ENCODE measurements around the gene WDR70.
"Not testable (repeated sequence)": the region's sequence is repeated elsewhere in the genome, so short reads cannot be mapped to it uniquely, and the experiment has no call there.

The WDR70 gene

DNA sequence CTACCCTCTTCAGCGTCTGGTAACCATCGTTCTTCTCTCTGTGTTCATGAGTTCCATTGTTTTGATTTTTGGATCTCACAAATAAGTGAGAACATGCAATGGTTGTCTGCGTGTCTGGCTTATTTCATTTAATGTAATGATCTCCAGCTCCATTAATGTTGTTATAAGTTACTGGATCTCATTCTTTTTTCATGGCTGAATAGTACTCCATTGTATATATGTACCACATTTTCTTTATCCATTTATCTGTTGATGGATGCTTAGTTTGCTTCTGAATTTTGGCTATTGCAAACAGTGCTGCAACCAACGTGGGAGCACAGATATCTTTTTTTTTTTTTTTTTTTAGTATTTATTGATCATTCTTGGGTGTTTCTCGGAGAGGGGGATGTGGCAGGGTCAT, 139.2 kb downstream of the WDR70 start:
- not testable (repeated sequence) for DNase-seq

GRCh38 chr5:37519304-37519703, 140.2 kb downstream of the WDR70 start:
- DNase-seq = no peak

DNA sequence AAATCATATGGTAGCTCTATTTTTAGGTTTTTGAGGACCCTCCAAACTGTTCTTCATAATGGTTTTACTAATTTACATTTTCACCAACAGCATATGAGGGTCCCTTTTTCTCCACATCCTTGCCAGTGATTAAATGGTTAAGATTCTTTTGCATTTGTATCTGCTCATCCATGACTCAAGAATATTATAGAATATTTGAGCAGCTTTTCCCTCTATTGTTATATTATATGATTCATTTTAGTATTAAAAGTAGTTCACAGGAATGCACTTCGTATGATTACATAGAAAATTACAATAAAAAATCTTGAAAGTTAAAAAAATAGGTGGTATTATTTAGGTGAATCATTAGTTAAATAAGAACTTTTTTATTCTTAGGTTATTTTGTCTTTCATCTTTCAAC, 140.7 kb downstream of the WDR70 start:
- no peak for DNase-seq

DNA sequence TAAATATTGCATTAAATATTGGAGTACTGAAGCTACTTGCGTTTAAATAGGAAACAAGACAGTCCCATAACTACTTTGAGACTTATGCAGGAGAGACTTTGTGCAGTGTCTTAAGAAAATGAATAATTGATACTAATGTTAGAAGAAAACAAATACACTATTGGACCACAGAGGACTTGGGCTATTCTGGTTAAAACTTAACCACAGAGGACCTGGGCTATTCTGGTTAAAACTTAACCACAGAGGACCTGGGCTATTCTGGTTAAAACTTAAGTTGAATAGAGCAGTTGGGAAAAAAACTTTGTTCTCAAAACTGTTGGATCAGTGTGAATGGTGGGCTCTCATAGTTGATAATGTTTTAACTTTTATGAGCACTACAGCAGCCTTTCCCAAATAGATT, 141.7 kb downstream of the WDR70 start:
- no peak for DNase-seq

DNA sequence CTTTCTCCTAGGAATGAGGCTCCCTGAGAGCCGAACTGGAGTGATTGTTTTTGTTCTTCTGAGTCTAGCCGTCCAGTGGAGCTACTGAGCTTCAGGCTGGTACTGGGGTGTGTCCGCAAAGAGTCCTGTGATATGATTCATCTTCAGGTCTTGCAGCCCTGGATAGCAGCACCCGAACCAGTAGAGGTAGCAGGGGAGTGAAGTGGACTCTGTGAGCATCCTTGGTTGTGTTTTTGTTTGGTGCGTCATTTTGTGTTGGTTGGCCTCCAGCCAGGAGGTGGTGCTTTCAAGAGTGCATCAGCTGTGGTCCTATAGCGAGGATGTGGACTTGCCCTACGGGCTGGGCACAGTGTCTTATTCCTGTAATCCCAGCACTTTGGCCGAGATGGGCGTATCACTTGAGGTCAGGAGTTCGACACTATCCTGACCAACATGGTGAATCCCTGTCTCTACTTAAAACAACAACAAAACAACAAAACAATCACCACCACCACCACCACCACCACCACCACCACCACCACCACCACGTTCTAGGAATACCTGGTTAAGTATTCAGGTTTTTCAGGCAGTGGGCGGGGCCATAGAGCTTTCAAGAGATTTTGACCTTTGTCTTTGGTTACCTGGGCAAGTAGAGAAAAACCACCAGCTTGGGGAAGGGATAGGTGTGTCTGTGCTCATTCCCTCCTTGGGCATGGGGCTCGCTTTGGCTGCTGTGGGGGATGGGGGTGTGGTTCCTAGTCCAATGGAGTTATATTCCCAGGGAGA, 154.0 kb downstream of the WDR70 start:
- no peak for DNase-seq

- no peak for DNase-seq
Measured at GRCh38 chr5:37533851-37534250, 154.7 kb downstream of the WDR70 start.

DNA sequence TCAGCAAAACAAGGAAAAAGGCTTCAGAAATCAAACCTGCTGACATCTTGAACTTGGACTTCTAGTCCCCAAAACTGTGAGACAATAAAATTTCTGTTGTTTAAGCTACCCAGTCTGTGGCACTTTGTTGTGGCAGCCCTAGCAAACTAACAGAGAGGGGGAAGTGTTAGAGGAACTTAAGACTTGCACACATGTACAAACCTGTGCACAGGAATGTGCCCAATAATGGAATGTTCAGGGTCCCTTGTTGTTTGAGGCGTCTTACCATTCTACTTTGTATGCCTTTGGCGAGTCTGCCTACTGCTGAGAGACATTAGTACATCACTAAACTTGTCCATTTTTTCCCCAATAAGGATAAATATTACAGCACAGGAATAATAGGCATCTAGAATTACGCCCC, 160.3 kb downstream of the WDR70 start:
- no peak for DNase-seq

DNA sequence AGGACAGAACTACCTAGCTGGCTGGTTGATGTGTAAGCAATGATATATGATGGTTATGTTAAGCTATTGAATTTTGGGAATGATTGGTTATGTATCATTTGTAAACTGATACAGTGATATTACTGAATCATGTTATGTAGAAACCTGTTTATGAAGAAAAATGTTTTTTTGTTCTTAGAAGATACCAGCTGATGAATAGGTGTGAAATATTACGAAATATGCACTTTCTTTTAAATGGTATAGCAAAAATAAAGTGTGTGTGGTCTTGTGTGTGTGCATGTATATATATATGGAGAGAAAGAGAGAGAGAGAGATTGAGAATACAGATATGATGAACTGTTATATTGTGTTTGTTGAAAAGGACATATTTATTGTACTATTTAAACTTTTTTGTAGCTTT, 164.1 kb downstream of the WDR70 start:
- DNase-seq = no peak

DNA sequence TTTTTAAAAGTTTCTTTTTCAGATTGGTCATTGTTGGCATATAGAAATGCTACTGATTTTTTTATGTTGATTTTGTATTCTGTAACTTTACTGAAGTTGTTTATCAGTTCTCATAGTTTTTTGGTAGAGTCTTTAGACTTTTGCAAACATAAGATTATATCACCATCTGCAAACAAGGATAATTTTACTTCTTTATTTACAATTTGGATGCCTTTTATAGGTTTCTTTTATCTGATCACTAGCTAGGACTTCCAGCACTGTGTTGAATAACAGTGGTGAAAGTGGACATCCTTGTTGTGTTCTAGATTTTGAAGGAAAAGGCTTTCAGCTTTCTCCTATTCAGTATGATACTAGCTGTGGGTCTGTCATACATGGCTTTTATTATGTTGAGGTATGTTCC, 170.3 kb downstream of the WDR70 start:
- DNase-seq = no peak

DNA sequence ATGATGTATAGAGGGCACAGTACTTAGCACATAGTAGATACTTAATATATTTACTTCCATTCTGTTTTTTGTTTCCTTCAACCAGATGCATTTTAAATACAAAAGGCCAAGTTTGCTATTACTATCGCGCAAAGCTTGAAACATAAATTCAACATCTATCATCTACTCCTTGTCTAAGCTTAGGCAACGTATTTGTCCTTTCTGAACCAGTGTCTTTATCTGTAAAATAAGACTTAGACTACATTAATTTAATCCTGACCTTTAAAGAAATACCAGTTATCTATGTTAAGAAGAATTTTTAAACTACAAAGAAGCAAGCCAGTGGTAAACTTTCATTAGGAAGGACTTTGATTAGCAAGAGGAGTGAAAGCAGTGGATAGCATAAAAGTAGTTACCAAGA, 173.0 kb downstream of the WDR70 start:
- DNase-seq = no peak

- no peak for DNase-seq
Measured at GRCh38 chr5:37552770-37553719, 173.9 kb downstream of the WDR70 start.

DNA sequence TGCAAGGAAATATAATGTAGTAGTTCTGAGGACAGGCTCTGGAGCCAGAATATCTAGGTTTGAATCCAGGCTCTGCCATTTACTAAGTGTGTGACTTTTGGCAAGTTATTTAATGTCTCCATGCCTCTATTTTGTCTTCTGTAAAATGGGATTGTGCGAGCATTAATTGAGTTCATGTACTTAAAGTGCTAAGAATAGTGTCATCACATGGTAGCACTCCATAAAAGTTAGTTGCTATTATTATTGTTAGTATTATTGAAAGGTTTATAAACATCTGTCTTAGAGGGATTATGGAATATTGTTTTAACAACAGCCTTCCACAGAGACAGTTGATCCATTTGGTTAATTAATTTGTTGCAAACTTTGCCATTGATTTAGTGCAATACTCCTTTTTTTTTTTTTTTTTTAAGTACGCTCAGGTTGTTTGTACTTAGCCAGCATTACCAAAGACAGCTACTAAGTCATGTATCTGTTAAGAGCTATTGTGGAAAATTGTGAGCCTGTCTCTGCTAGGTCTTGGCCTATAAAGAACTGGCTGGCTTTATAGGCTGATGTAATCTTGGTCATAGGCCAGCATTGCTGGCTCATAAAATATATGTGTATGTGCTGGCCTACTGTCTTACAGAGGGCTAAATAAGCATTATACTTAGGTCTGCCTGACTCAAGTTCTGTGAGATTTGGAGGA, 174.7 kb downstream of the WDR70 start:
- DNase-seq = no peak

- DNase-seq = no peak
Measured at GRCh38 chr5:37554405-37554739, 175.3 kb downstream of the WDR70 start.

GRCh38 chr5:37554938-37555337, 175.8 kb downstream of the WDR70 start:
- peak; percentile 17 to 24 for DNase-seq

DNA sequence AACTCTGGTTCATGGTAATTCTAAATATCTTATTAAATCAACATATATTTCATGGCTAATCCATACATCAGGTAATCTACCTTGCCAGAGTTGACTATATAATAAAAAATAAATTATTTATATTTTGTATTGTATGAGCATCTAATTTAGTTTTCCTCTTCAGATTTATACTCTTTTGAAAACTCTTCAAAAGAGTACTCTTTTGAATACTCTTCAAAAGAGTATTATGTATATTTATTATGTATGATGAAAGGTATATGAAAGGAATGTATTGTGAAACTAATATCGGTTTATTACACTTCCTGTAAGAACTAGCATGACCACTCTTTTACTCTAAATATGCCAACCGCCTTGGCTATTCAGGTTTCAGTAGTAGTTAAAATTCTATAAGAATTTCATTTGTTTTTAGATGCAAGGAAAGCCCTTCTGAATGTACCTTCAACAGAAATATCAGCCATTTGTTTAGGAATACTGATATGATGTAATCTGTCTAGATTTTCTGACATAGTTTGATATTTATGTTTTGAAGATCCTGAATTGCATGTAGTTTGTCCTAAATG, 178.7 kb downstream of the WDR70 start:
- no peak for DNase-seq

DNA sequence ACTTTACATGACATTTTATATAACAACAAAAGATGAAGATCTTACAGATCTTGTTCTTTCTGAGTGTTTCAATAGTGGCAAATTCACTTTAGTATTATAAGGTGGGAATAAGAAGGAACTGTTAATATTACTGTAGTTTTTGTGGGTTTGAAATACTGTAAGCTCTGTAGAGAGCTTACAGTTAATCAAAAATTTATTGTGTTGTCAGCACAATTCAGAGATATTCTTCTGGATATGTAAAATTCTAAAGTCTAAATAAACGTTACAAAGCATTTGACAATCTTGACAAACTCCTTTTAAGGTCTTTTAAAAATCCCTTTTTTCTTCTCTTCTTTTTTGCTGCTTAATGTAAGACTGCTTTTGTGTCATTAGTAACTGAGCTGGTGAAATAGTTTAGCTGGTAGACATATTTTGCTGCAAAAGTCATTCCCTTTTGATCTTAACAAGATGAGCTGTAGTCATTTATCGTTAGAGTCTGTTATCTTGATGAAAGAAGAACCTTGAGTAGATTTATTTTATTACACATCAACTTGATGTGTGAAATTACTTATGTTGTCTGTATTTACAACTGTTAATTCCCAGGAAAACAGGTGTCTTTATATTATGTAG, 186.0 kb downstream of the WDR70 start:
- no peak for DNase-seq

DNA sequence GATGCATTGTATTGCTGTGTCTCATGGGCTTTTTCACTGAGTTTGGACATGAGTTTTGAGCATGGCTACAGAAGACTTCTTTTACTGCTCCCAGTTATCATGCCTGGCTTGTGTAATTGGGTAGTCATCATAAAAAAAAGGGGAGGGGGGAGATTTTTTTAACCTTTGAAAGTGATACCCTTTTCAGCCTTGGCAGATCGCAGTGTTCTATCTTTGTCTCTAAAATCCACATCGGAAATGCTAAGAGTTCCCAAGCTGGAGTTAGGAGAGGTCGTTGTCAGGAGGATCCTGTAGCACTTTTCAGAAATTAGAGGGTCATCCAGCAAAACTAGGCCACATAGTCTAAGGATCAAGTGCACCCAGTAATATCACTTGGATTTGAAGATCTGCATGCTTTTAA, 188.4 kb downstream of the WDR70 start:
- DNase-seq = no peak

DNA sequence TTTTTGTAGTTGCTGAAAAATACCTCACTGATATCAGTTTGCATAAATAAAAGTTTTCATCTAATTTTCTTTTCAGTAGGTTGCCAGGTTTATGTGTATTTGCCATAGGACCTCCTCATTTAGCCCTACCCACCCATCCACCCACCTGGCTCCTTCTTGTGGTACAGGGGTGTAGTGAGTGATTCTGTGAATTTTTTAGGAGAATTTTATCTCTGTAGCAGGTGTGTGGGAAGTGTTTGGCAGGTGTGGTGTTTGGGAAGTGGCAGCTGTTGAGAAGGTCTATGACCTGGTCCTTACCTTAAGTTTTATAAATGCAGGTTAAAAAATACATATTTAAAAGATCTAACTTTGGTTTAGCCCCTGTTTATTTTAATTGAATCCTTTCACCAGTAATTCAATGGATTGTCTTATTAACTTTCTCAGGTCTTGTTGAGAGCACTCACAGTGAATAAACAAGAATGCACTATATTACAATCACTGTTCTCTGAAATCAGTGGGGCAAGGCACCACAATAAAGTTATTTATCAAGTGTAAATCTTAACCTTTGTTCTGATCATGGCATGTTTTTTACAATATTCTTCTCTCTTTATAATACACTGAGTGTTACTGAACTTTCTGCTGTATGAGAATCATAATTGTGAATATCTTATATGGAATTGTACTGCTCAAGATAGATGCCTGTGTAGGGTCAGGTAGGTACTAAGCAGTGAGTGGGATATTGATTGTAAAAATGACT, 189.1 kb downstream of the WDR70 start:
- no peak for DNase-seq

DNA sequence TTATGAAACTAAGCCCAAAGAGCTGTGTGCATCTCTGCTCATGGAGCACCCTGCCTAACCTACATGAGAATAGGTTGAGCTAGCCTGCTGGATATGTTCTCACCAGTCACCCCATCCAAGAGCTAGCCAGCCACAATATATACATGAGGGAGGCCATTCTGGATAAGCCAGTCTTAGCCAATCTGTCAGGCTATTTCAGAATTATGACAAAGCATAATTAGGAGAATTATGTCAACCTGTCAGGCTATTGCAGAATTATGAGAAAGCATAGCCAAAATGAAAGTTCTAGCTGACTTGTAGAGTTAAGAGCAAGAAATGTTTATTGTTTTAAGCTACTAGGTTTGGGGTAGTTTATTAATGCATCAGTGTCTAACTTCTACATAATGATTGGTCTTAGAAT, 189.8 kb downstream of the WDR70 start:
- DNase-seq = no peak

GRCh38 chr5:37569466-37569865, 190.3 kb downstream of the WDR70 start:
- no peak for DNase-seq

DNA sequence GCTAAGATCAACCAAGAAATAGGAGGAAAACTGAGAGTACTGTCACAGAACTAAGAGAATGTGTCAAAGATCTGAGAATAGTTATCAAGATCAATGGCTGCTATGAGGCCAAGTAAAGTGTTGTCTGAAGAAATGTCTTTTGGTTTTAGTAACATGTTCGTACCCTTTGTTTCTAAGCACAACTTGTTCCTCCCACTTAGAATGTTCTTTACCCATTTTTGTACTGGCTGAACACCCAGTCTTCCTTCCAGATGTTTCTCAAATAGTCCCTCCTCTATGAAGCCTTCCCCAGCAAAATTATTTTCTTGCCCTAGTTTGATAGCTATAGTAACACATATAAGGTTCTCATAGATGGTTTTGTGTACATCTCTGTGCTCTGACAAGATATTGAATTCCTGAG, 191.5 kb downstream of the WDR70 start:
- DNase-seq = no peak

DNA sequence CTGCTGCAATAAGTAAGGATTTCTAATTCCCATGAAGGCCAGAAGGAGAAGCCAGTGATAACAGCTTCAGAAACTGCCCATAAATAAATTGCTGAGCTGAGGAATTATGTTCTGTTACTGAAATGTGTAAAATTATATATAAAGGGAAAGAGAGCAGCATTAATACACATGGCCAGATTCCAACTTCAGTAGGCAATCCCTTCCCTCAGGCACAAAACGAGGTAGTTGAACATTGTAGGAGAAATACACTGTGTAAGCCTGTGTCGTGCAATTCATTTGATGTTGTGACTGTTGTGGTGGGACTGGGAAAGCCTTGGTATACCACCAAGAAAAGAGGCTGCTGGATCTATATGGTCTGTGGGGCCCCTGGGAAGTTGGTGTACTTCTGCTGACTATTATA, 192.9 kb downstream of the WDR70 start:
- no peak for DNase-seq

Measured in SHP77 (cell line).